ENCODE data around the gene ROR2.

GRCh38 chr9:91914404-91914803 lies 35.6 kb downstream of the ROR2 start:
- no peak for TF ChIP-seq MAX (IDR thresholded peaks at IDR 0.05; ENCODE audit: insufficient read depth, insufficient read length)
- TF ChIP-seq CTCF (IDR thresholded peaks at IDR 0.05; ENCODE audit: extremely low read depth in 1 of 2, insufficient read depth in 1 of 2, low read depth in 1 of 2, low read length in 2 of 2) = no peak
- no peak for TF ChIP-seq JUN (IDR thresholded peaks at IDR 0.05; ENCODE audit: borderline replicate concordance, insufficient read depth, insufficient read length, low read depth)
- TF ChIP-seq FOS (IDR thresholded peaks at IDR 0.05; ENCODE audit: borderline replicate concordance, insufficient read depth, low read length) = no peak
- TF ChIP-seq POLR2A (IDR thresholded peaks at IDR 0.05; ENCODE audit: low read depth, low read length) = no peak
- no peak for TF ChIP-seq MYC (IDR thresholded peaks at IDR 0.05; ENCODE audit: low read depth, low read length)

Data from endothelial cell of umbilical vein (primary cell).